ENCODE results near the gene PTGER1.

Gene PTGER1

DNA sequence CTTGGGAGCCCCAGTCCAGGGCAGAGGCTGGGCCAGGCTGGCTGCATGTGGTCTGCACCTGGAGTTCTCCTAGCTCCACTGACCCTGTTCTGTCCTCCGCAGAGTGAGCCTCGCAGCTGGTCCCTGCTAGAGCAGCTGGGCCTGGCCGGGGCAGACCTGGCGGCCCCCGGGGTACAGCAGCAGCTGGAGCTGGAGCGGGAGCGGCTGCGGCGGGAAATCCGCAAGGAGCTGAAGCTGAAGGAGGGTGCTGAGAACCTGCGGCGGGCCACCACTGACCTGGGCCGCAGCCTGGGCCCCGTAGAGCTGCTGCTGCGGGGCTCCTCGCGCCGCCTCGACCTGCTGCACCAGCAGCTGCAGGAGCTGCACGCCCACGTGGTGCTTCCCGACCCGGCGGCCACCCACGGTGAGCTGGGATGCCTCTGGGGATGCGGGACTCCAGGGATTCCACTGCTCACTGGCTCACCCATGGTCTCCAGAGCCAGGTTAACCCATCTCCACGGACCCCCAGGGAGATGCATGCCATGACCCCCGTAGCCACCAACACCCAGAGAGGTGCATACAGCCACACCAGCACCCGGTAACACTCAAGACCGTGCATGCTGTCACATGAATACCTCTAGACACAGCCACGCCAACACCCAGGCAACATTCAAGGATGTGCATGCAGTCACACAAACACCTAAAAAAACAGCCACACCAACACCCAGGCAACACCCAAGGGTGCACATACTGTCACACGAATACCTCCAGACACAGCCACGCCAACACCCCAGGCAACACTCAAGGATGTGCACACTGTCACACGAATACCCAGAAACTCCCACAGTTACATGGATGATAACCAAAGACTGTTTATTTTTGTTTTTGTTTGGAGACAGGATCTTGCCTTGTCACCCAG is 33.9 kb downstream of the PTGER1 start:
- no peak for DNase-seq

DNA sequence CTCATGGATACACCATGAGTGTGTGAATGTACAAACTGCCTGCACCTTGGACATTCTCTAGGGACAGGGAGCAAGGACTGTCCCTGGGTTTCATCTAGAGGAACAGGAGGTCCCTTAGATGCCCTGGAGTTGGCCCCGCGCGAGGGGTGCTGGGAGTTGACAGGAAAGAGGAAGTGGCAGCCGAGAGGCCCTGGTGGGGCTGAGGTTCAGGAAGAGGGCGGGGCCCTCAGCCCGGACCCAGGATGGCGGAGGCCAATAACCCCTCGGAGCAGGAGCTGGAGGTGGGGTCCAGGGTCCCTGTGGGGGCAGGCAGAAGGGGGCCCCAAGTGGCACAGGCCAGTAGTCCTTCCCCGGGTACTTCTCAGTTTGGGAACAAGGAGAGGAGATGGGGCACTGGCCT is 35.1 kb downstream of the PTGER1 start:
- DNase-seq: peak; percentile 84 to 86

DNA sequence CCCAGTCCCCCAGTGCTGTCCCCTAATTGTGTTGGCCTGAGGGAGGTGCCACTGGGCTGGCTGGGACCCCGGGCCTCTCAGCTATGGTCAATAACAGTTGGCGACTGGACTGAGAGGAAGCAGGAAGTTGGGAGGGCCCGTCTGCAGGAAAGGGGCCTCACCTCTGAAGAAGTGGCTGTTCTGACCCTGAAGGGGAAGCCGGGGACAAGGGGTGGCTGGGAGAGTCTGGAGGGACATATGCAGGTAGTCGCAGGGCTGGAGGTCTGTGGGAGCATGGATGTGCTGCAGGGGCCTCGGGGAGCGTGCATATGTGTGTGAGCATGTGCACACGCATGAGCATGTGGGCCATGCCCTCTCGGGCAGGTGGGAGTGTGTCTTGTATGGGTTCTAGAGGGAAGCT is 36.1 kb downstream of the PTGER1 start:
- DNase-seq: no peak

DNA sequence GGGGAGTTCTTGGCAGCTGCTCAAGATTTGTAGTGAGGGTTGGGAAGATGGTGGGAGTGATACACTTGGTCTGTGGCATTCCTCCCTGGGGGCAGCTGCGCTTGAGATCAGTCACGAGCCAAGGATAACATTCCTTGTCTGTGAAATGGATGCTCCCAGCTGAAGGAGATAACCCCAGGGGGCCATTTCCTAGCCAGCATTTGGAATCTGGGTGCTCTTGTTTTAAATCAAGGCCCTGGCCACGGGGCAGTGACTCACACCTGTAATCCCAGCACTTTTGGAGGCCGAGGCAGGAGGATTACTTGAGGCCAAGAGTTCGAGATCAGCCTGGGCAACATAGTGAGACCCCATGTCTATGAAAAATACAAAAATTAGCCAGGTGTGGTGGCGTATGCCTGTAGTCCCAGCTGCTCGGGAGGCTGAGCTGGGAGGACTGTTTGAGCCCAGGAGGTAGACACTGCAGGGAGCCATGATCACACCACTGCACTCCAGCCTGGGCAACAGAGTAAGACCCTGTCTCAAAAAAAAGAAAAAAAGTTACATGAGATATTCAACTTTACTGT is 37.5 kb downstream of the PTGER1 start:
- DNase-seq: no peak

DNA sequence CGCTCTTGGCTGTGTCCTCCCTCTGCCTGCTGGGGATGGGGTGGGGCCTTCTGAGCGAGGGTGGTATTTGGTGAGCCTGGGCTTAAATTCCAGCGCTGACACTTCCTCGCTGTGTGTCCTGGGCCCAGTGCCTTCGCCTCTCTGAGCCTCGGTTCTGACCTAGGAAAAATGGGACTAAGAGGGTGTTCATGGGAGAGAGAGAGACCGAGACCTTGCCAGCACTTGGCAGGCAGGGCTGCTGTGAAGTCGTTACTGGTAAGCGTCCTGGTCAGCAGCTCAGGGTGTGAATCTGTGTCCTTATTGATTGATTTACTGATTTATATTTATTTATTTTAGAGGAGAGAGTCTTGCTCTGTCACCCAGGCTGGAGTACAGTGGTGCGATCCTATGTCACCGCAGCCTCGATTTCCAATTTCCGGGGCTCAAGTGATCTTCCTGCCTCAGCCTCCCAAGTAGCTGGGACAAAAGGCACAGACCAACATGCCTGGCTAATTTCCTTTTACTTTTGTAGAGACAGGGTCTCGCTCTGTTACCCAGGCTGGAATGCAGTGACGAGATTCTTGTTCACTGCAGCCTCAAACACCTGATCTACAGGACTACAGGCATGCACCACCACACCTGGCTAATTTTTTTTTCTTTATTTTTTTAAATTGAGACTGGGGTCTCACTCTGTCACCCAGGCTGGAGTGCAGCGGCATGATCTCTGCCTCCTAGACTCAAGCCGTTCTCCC is 39.7 kb downstream of the PTGER1 start:
- DNase-seq: no peak

DNA sequence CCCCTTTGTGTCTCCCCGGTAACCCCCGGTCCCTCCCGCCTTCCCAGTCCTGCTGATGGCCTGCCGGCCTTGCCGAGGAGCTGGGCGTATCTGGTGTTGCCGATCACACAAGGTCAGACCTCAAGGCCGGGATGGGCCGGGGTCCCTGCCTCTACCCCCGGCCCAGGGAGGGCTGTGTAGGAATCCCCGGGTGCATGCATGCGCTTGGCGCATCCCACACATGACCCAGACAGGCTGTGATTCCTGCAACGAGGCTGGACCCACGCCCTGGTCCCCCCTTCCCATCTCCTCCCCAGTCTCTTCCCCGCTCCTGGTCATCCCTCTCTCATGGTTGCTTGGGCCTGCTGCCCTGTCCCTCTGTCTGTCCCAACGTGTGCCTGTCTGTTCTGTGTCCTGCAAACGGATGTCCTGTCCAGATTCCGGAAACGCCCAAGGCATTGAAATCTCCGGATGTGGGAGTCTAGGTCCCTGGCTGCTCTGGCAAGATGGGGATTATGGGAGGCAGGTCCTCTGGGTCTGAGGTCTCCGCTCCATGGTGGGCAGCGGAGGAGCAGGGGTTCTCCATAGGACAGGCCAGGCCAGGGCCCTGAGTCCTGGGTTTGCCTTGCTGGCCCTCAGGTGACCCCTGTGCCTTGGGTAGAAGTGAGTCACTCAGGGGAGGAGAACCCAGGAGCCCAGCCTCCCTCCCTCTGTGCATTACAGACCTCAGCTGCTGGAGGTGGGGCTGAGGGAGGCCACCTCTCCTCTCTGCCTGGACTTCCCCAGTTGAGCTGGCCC is 40.4 kb downstream of the PTGER1 start:
- DNase-seq: peak; percentile 41 to 60

DNA sequence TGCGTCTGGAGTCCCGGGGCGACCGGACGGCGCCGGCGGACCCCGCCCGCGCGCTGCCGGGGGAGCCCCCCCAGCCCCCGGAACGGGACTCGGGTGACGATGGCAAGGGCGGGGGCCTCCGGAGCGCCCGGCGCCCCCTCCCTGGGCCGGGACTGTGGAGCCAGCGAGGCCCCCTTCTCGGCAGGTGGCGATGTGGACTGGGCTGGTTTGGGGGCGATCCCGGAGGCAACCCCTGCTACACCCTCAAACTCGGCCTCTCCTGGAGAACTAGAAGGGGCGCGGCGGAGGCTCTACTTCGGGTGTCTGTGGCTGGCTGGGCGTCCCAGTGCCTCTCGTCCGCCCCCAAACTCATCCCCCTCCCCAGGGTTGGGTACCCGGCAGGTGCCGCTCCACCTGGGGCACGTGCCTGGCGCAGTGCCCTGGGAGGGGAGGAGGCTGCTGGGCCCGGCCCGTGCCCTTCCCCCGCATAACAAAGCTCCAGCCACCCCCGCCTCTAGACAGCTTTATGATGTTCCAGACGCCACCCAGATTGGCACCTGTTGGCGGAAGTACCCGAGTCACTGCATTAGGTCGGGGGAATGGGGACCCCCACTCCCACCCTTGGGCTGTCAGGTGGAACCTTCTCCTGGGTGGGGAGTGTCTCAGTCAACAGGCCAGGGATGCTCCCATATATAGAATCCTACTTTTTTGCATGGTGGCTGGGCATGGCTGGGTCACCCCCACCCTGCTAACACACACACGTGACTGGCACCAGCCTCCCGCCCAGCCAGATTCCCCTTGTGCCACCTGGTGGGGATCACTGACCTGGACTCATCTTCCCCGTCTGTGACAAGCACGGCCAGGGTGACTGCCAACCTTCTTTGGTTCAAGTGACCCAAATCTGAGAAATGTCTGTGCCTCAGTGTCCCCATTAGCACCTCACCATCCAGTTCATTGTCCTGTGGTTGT is 41.3 kb downstream of the PTGER1 start:
- DNase-seq: peak; percentile 35 to 50

DNA sequence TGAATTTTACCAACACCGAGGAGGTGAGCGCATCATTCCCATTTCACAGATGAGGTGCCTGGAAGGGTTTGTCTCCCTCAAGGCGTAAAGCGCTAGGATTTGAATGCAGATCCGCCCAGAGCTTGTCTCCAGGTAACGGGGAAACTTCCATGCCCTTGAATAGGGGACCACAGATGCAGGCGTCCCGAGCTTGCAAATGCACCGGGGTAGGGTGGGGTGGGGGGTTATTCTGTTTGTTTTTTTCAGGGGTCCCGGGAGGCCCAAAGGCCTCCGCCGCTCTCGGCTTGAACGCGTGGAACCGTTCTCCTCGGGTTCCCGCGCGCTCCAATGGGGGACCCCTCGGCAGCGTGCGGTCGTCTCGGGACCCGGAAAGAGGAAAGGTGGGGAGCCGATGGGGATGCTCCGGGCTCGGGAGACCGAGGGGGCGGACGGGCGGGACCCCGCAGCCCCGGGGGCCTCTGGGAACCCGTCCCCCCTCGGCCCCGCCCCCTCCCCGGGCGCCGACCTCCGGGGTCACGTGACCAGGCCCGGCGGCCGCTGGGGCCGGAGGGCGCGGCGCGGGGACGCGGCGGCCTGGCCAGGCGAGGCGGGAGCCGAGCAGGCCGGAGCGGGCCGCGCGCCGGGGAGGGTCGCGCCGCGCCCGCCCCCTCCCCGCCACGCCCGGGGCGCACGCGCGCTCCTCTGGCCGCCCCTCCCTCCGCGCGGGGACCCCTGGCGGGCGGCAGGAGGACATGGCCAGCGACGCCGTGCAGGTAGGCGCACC is 42.2 kb downstream of the PTGER1 start, which contains the start of gene PKN1:
Gene PKN1 (plus strand): TSS at position 516 of the 763 bp plus-strand sequence. CDS start 216 bp downstream, at position 732.
- DNase-seq: peak; percentile 60 to 69

DNA sequence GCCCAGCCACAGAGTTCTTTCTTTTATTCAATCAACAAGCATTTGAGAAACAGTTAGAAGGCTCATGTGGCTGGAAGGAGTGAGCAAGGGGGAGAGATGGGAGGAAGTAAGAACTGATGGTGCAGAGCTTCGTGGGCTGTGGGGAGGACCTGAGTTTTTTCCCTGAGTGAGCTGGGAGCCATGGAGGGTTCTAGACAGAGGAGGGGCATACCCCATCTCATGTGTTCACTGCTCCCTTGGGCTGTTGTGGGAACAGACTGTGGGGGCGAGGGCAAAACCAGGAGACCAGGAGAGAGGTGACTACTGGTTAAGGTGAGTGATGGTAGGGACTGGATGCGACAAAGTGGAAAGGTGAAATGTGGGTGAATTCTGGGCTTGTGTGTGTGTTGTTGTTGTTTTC is 44.4 kb downstream of the PTGER1 start:
- DNase-seq: no peak

DNA sequence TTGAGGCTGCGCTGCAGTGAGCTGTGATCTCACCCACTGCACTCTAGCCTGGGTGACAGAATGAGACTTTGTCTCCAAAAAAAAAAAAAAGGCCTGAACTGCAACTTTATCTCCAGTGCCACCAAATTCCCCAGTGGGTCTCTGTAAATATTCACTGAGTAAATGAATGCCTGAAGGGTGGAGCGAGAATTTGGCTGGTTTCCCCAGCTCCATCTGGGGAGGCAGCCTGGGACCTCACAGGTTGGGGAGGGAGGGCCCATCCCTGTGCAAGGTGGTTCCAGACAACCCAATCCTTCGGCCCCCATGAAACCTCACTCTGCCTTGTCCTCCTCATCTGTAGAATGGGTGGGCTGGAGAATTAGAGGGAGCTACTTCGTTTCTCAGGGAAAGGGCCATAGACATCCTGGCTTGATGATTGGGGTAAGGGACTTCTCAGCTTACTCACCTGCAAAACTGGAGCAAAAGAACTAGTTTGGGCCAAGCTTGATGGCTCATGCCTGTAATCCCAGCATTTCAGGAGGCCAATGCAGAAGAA is 46.2 kb downstream of the PTGER1 start:
- no peak for DNase-seq

DNA sequence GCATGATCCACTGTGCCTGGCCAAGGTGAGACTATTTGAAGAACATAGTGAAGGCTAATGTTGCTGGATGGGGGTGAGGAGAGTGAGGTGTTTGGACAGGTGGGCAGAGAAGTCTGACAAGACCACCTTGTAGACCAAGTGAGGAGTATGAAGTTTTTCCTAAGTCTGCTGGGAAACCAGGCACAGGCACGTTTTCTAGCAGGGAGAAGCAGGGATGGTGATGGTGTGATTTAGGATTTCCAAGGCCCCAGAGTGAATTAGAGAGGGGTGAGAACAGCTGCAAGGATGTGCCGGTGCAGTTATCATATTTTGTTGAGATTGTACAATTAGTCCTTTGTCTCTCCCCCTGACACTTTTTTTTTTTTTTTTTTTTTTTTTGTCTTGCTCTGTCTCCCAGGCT is 47.7 kb downstream of the PTGER1 start:
- DNase-seq: no peak

DNA sequence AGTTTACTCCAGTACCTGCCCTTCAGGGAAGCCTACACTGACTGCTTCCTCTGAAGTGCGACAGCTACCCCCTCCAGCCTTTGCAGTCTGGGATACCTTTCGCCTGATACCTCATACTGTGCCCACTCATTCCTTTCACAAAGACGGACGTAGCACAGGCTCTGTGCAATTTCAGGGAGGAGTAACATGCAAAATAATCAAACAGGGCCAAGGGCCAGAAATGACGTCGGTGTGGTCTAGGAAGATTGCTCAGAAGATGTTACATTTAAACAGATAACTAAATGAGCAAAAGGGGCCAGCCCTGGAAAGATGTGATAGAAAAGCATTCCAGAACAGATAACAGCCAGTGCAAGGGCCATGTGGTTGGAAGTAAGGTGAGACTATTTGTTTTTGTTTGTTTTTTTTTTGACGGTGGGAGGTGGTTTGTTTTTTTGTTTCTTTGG is 49.4 kb downstream of the PTGER1 start:
- DNase-seq: no peak

Measured in activated CD4-positive, alpha-beta T cell treated with anti-CD3 and anti-CD28 coated beads, Interleukin-2, amount 50 U/mL, for 48 hours (primary cell).